Choroid plexus epithelial cell (primary cell): ENCODE results near the gene ZBTB42.

Experiments used
- DNase-seq: peaks from one replicate; pipeline ENCODE4 v3.0.0-alpha.2; 2010; ENCODE audit warnings: low read depth
- H3K4me3 ChIP-seq: 2 replicates; pipeline ENCODE4 v1.5.1; 2011; ENCODE audit warnings: low read depth, mild to moderate bottlenecking, control low read depth, low read length, moderate library complexity
- CTCF ChIP-seq: conservative IDR thresholded peaks from 2 replicates; pipeline ENCODE4 v1.5.1; 2011; ENCODE audit warnings: low read depth, mild to moderate bottlenecking, control low read depth, inconsistent platforms, low read length, moderate library complexity

The ZBTB42 gene

DNA sequence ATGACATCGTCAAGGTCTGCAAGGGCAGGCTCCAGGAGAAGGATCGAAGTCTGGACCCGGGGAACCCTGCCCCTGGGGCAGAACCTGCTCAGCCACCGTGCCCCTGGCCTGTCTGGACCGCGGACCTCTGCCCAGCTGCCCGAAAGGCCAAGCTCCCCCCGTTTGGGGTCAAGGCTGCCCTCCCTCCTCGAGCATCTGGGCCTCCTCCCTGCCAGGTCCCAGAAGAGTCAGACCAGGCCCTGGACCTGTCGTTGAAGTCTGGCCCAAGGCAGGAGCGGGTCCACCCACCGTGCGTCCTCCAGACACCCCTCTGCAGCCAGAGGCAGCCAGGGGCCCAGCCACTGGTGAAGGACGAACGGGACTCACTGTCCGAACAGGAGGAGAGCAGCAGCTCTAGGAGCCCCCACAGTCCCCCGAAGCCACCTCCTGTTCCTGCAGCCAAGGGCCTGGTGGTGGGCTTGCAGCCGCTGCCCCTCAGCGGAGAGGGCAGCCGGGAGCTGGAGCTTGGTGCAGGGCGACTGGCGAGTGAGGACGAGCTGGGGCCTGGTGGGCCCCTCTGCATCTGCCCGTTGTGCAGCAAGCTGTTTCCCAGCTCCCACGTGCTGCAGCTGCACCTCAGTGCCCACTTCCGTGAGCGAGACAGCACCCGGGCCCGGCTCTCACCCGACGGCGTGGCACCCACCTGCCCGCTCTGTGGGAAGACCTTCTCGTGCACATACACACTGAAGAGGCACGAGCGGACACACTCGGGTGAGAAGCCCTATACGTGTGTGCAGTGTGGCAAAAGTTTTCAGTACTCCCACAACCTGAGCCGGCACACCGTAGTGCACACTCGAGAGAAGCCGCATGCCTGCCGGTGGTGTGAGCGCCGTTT lies 856 bp downstream of the ZBTB42 start:
- TF ChIP-seq CTCF: no peak
- DNase-seq: no peak
- peak overlapping the region; percentile 63 for H3K4me3 ChIP-seq

- TF ChIP-seq CTCF: no peak
- DNase-seq: no peak
- H3K4me3 ChIP-seq: no peak overlapping the region
Measured at GRCh38 chr14:104802394-104803184, 1.7 kb downstream of the ZBTB42 start.

DNA sequence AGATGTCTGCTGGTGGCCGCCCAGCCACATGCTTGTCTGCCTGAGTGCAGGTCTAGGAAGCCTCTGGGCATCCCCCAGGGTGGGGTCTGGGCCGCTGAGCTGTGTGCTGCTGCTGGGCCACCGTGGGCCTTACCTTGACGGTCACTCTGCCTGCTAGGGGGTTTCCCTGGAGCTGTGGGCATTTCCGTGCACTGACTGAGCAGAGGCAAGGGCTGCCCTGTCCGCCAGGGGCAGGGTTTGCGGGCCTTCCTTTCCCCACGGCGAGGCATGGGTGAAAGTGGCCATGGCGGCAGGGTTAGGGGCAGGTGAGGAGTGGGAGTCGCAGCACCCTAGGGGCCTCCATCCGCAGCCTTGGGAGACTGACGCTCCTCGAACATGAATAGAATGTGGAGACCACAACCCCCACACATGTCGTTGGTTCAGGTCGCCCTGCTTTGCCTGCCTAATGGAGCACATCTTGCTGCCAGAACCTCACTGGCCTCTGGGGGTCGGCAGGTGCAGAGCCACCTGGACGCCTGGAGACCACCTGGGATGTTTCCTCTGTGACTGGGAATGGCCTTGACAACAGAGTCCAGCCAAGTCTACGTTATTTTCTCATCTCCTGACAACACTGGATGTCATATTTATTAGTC lies 2.5 kb downstream of the ZBTB42 start:
- no peak overlapping the region for H3K4me3 ChIP-seq
- TF ChIP-seq CTCF: no peak
- DNase-seq: no peak

- H3K4me3 ChIP-seq: no peak overlapping the region
- no peak for TF ChIP-seq CTCF
Measured at GRCh38 chr14:104803912-104804410, 3.1 kb downstream of the ZBTB42 start.

GRCh38 chr14:104804481-104805325 lies 3.8 kb downstream of the ZBTB42 start:
- no peak for DNase-seq
- no peak overlapping the region for H3K4me3 ChIP-seq
- no peak for TF ChIP-seq CTCF

More at GRCh38 chr14:104803912-104804410, 3.1 kb downstream of the ZBTB42 start:
- peak; percentile 23 for DNase-seq

DNA sequence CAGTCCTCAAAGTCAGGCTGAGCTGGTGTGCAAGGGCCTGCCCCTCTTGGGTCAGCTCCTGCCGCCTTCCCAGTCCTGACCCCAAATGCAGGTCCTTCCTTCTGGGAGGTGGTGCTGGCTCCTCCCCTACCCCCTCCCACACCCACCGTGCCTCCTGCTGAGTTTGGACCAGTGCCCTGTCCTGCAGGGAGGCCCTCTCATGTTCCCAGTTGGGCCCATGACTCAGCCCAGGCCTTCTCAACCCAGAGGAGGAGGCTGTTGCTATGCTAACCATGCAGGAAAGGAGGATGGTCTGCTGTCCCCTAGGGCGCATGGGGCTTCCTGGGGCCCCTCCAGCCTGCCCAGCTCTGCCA lies 4.4 kb downstream of the ZBTB42 start:
- peak; percentile 93 for DNase-seq
- H3K4me3 ChIP-seq: no peak overlapping the region
- TF ChIP-seq CTCF: no peak
